CD4-positive, alpha-beta T cell treated with Interleukin-4 for 4 hours (primary cell): ENCODE data around the gene ANKRD53.

Experiments used
- DNase-seq: peaks from one replicate; pipeline ENCODE4 v3.0.0-alpha.2; 2020

The ANKRD53 gene

GRCh38 chr2:70978341-70979179 lies at the start of gene ANKRD53:
Gene ANKRD53, plus strand, starts transcription at chr2:70978630. Its CDS starts 16 bp downstream, at chr2:70978646.
- DNase-seq = no peak

GRCh38 chr2:70930371-70931329 lies 47.8 kb upstream of the ANKRD53 start:
- no peak for DNase-seq

- DNase-seq = no peak
These were observed 46.9 kb upstream of the ANKRD53 start for GRCh38 chr2:70931376-70932000.

DNA sequence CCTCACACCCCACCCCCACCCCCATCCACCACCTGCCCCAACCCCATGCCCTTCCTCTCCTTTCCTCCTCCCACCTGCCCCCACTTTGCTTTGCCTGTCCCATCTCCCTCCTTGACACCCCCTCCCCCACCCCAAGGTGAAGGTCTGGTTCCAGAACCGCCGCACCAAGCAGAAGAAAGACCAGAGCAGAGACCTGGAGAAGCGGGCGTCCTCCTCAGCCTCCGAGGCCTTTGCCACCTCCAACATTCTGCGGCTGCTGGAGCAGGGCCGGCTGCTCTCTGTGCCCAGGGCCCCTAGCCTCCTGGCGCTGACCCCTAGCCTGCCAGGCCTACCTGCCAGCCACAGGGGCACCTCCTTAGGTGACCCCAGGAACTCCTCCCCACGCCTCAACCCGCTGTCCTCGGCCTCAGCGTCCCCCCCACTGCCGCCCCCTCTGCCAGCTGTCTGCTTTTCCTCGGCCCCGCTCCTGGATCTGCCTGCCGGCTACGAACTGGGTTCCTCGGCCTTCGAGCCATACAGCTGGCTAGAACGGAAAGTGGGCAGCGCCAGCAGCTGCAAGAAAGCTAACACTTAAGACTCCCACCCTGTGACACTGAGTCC lies 45.7 kb upstream of the ANKRD53 start:
- DNase-seq = no peak

DNA sequence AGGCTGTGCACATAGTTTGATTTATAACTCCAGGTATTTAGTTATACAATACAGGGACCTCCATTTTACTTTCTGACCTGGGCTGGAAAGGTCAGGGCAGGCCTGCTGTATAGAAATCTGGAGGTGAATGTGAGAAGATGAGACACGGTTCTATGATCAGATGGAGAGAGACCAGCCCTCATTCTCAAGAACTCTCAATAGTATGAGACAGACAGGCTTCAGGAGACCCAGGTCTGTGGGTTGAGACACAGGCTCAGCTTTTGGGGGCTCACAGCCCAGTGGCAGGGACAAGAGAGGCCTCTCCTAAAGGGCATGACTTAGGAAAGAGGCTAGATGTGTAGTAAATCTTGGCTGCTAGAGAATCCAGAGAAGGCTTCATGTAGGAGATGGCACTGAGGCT lies 43.4 kb upstream of the ANKRD53 start:
- DNase-seq = no peak

DNA sequence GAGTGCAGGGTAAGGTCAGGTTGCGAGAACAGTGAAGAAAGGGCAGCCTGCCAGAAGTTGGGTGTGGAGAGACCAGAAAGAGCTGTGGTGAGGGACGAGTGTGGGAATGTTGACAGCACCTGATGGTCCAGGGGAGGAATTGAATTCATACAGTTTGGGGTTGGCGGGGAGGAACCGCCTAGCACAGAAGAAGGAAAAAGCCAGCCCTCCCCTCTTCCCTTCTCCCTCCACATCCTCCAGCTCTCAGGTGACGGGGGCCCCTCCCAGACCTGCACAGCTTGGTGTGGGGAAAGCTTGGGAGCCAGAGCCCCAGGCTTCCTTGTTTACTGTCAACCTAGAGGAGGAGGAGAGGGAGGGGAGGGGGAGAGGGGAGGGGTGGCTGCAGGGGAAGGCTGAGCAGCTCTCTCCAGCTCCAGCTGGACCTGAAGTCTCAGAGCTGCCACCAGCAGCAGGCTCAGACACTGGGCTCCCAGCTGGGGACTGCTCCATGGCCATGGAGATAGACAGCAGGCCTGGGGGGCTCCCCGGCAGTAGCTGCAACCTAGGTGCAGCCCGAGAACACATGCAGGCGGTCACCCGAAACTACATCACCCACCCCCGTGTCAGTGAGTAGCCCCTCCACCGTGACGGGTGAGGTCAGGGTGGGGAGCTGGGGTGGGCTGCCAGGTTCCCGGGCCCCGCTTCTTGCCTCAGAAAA lies 42.8 kb upstream of the ANKRD53 start, which contains the start of gene ATP6V1B1:
ATP6V1B1 (plus strand) TSS at position 433 of the 697 bp plus-strand sequence; CDS start at position 488, 55 bp downstream.
- DNase-seq = no peak

- DNase-seq = no peak
These were observed 42.1 kb upstream of the ANKRD53 start for GRCh38 chr2:70936165-70936978.

- no peak for DNase-seq
These were observed 41.2 kb upstream of the ANKRD53 start for GRCh38 chr2:70936979-70937811.

GRCh38 chr2:70937866-70938585 lies 40.4 kb upstream of the ANKRD53 start:
- no peak for DNase-seq

DNA sequence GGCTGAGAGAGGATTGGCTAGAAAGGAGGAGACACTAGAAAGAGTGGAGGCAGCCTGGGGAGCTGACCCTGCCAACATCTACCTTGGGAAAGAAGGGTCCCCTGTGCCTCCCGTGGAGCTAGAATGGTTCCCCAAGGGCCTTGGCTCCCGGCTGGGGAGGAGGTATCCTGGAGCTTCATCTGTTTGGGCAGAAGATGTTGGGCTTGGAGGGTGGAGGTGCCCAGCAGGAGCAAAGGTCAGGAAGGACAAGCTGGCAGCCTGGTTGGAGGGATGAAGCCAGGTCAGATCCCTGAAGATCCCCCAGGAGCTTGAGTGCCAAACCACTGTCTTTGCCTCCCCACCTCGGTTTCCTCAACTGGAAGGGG lies 39.9 kb upstream of the ANKRD53 start:
- no peak for DNase-seq

- no peak for DNase-seq
These were observed 39.2 kb upstream of the ANKRD53 start for GRCh38 chr2:70939001-70939838.

GRCh38 chr2:70939839-70940580 lies 38.4 kb upstream of the ANKRD53 start:
- DNase-seq = no peak

DNA sequence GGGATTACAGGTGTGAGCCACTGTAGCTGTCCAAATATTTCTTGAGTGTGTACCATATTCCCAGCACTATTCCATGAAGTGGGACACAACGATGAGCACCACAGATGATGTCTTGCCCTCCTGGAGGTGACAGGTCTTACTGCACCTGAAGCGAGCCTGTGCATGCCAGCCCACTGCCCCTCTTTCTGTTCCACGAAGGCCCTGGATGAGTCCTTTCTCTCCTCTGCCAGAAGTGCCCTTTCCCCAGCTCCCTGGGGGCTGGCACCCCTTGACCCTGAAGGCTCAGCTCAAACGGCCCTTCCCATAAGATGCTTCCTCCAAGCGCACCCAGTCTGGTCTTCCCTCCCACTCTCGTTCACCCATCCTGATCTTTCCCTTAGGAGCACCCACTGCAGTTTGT lies 37.2 kb upstream of the ANKRD53 start:
- DNase-seq = no peak

- no peak for DNase-seq
These were observed 36.7 kb upstream of the ANKRD53 start for GRCh38 chr2:70941701-70942100.

DNA sequence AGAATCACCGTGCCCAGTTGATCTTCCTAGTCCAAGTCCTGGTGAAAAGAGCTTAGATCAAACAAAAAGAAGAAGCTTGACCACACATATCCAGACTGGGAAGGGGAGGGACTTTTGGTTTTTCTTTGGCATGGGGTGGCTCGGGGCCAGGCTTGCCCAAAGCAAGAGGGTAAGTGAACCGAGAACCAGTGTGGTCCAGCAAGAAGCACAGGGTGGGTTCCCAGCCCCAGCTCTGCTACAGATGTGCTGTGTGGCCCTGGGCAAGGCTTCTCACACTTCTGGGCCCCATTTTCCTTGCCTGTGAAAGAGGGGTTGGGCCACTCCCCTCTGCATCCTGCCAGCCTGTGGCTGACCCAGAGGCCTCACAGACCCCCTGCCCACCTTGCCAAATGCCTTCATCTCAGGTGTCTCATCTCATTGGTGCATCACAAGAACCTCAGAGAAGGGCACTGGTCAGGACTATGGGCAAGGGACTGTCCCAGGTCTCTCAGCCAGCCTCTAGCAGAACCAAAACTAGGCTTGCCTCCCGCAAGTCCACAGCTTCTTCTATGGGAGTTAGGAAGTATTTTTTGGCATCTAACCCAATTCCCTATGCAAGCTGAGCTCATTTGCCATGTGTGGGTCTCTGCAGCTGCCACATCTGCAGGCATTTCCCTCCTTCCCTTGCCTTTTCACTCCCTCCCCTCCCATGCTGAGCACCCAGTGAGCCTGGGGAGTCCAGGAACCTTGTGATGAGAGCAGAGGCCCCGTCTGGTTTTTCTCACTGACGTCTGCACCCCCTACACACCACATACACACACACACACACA lies 35.8 kb upstream of the ANKRD53 start:
- no peak for DNase-seq

GRCh38 chr2:70943205-70943871 lies 35.1 kb upstream of the ANKRD53 start:
- DNase-seq = no peak
